H9 (cell line): Measurements from ENCODE around the gene CCL11. TPM values are rescaled to one million over a fixed set of nuclear protein-coding genes. Genes with fewer than 3 reads are reported as not detected.

Experiments
- DNase-seq: peaks from one replicate; pipeline ENCODE4 v3.0.0-alpha.2; 2017
- H2AFZ ChIP-seq: one replicate; pipeline ENCODE4 v1.6.1; 2013; ENCODE audit warnings: mild to moderate bottlenecking, low read length, control low read depth, moderate library complexity
- H2AK5ac ChIP-seq: 2 replicates; pipeline ENCODE4 v1.6.1; 2013; ENCODE audit warnings: low read length, control low read depth, mixed read lengths; ENCODE audit not compliant: insufficient read length
- H2BK120ac ChIP-seq: one replicate; pipeline ENCODE4 v1.6.1; 2013; ENCODE audit warnings: low read depth, mild to moderate bottlenecking, low read length, control low read depth, inconsistent platforms; ENCODE audit not compliant: poor library complexity, severe bottlenecking
- H2BK12ac ChIP-seq: 2 replicates; pipeline ENCODE4 v1.6.1; 2013; ENCODE audit warnings: low read length, control low read depth, mixed read lengths, low read depth; ENCODE audit not compliant: insufficient read length
- H2BK15ac ChIP-seq: 2 replicates; pipeline ENCODE4 v1.6.1; 2013; ENCODE audit warnings: low read depth, low read length, control low read depth
- H2BK20ac ChIP-seq: one replicate; pipeline ENCODE4 v1.6.1; 2013; ENCODE audit warnings: low read depth, mild to moderate bottlenecking, low read length, control low read depth, inconsistent platforms; ENCODE audit not compliant: poor library complexity, severe bottlenecking
- H2BK5ac ChIP-seq: 2 replicates; pipeline ENCODE4 v1.6.1; 2013; ENCODE audit warnings: low read length, control low read depth, mixed read lengths; ENCODE audit not compliant: insufficient read length
- H3K14ac ChIP-seq: 2 replicates; pipeline ENCODE4 v1.6.1; 2013; ENCODE audit warnings: low read length, control low read depth; ENCODE audit not compliant: insufficient read depth
- H3K18ac ChIP-seq: 2 replicates; pipeline ENCODE4 v1.6.1; 2013; ENCODE audit warnings: low read depth, mild to moderate bottlenecking, mixed read lengths, low read length, control low read depth; ENCODE audit not compliant: insufficient read length
- H3K23ac ChIP-seq: 2 replicates; pipeline ENCODE4 v1.6.1; 2013; ENCODE audit warnings: low read length, control low read depth, mixed read lengths, low read depth; ENCODE audit not compliant: insufficient read length
- H3K23me2 ChIP-seq: 2 replicates; pipeline ENCODE4 v1.6.1; 2013; ENCODE audit warnings: low read depth, mild to moderate bottlenecking, mixed read lengths, low read length, control low read depth; ENCODE audit not compliant: insufficient read length, poor library complexity, severe bottlenecking
- H3K27ac ChIP-seq: 2 replicates; pipeline ENCODE4 v1.5.1; 2013; ENCODE audit warnings: low read length, control low read depth, mixed read lengths, low read depth; ENCODE audit not compliant: insufficient read length
- H3K27me3 ChIP-seq: 2 replicates; pipeline ENCODE4 v1.6.1; 2013; ENCODE audit warnings: low read length, control low read depth, inconsistent platforms; ENCODE audit not compliant: insufficient read depth
- H3K4ac ChIP-seq: 2 replicates; pipeline ENCODE4 v1.6.1; 2013; ENCODE audit warnings: low read depth, mild to moderate bottlenecking, control low read depth, inconsistent platforms, low read length, moderate library complexity
- H3K4me1 ChIP-seq: 2 replicates; pipeline ENCODE4 v1.6.1; 2013; ENCODE audit warnings: low read length, control low read depth, inconsistent platforms; ENCODE audit not compliant: insufficient read depth
- H3K4me2 ChIP-seq: 2 replicates; pipeline ENCODE4 v1.6.1; 2013; ENCODE audit warnings: low read length, control low read depth, mixed read lengths; ENCODE audit not compliant: insufficient read length, insufficient read depth
- H3K56ac ChIP-seq: 2 replicates; pipeline ENCODE4 v1.6.1; 2013; ENCODE audit warnings: low read depth, mild to moderate bottlenecking, mixed read lengths, low read length, control low read depth; ENCODE audit not compliant: insufficient read length
- H3K79me1 ChIP-seq: 2 replicates; pipeline ENCODE4 v1.6.1; 2013; ENCODE audit warnings: low read depth, mild to moderate bottlenecking, moderate library complexity, low read length, control low read depth, inconsistent platforms; ENCODE audit not compliant: insufficient read depth, poor library complexity, severe bottlenecking
- H3K79me2 ChIP-seq: 2 replicates; pipeline ENCODE4 v1.6.1; 2013; ENCODE audit warnings: low read length, control low read depth, inconsistent platforms; ENCODE audit not compliant: insufficient read depth
- H3K9ac ChIP-seq: 2 replicates; pipeline ENCODE4 v1.6.1; 2013; ENCODE audit warnings: low read length, control low read depth, mixed read lengths; ENCODE audit not compliant: insufficient read length; ENCODE audit errors: extremely low read depth
- H3K9me3 ChIP-seq: one replicate; pipeline ENCODE4 v1.6.1; 2013; ENCODE audit warnings: low read depth, low read length, inconsistent platforms; ENCODE audit not compliant: control insufficient read depth
- H3T11ph ChIP-seq: one replicate; pipeline ENCODE4 v1.6.1; 2013; ENCODE audit warnings: mild to moderate bottlenecking, low read length, control low read depth, inconsistent platforms
- H4K20me1 ChIP-seq: one replicate; pipeline ENCODE4 v1.6.1; 2013; ENCODE audit not compliant: control insufficient read depth, insufficient read length, insufficient read depth
- H4K5ac ChIP-seq: 2 replicates; pipeline ENCODE4 v1.6.1; 2013; ENCODE audit warnings: low read depth, mild to moderate bottlenecking, mixed read lengths, low read length, control low read depth; ENCODE audit not compliant: insufficient read length
- H4K8ac ChIP-seq: replicated peaks from 2 replicates; pipeline ENCODE4 v1.6.1; 2013; ENCODE audit warnings: low read length, control low read depth, mixed read lengths, low read depth; ENCODE audit not compliant: insufficient read length
- H4K91ac ChIP-seq: 2 replicates; pipeline ENCODE4 v1.6.1; 2013; ENCODE audit warnings: low read depth, mild to moderate bottlenecking, moderate library complexity, mixed read lengths, low read length, control low read depth; ENCODE audit not compliant: insufficient read length
- H3K27ac Mint-ChIP-seq, 3 experiments: 2 replicates in 2 of 3; 3 replicates in 1 of 3; pipeline ENCODE4 v1.8.0; 2020 to 2021; ENCODE audit warnings: mixed read lengths in 3 of 3, mild to moderate bottlenecking in 1 of 3, moderate library complexity in 1 of 3
- H3K27me3 Mint-ChIP-seq: 2 replicates; pipeline ENCODE4 v1.8.0; 2021; ENCODE audit warnings: low read depth, mild to moderate bottlenecking, moderate library complexity, mixed read lengths
- H3K36me3 Mint-ChIP-seq, 3 experiments: 2 replicates in 2 of 3; 3 replicates in 1 of 3; pipeline ENCODE4 v1.8.0; 2020 to 2021; ENCODE audit warnings: low read depth in 3 of 3, mixed read lengths in 3 of 3; ENCODE audit not compliant: insufficient read depth in 1 of 3
- H3K4me1 Mint-ChIP-seq, 2 experiments: 2 replicates each; pipeline ENCODE4 v1.8.0; 2020; ENCODE audit warnings: mixed read lengths in 2 of 2
- H3K4me3 Mint-ChIP-seq, 2 experiments: 2 replicates in 1 of 2; 3 replicates in 1 of 2; pipeline ENCODE4 v1.8.0; 2020 to 2021; ENCODE audit warnings: mild to moderate bottlenecking in 2 of 2, mixed read lengths in 2 of 2, moderate library complexity in 1 of 2
- H3K9me3 Mint-ChIP-seq, 2 experiments: 2 replicates in 1 of 2; 3 replicates in 1 of 2; pipeline ENCODE4 v1.8.0; 2020; ENCODE audit warnings: mild to moderate bottlenecking in 2 of 2, mixed read lengths in 2 of 2, moderate library complexity in 1 of 2
- CTCF ChIP-seq: fragments of 200-600 bp; sonication (generic); conservative IDR thresholded peaks from 3 replicates; pipeline ENCODE4 v1.8.0; 2021; ENCODE audit warnings: antibody characterized with exemption, mild to moderate bottlenecking
- WGBS: extraction: QIAGEN DNeasy Blood & Tissue Kit; methylation state at CpG from one replicate; pipeline ENCODE4 v1.1.7; 2013; ENCODE audit warnings: missing lambda C conversion rate, low lambda C conversion rate, mixed read lengths; ENCODE audit not compliant: insufficient read length; ENCODE audit errors: extremely low coverage; 5-methylcytosine and 5-hydroxymethylcytosine counted together
- total RNA-seq: library from RNA; stranded (reverse); gene quantifications from 2 replicates; pipeline ENCODE4 v1.2.1, GENCODE V29; 2021

The CCL11 gene
- total RNA-seq, 1 experiment from 2014 or later: not detected

GRCh38 chr17:34252444-34253138, 33.0 kb upstream of the CCL11 start:
- H3K27ac ChIP-seq: no peak overlapping the region
- DNase-seq: no peak

More at GRCh38 chr17:34252444-34253138, 33.0 kb upstream of the CCL11 start:
- Histone ChIP-seq H3K27me3 (no peaks in the 10 kb centered on the region; the same call in 1 of the 2 replicates), H3K23me2 (peaks cover 9% of the 10 kb centered on the region), H3K18ac (no peak overlapping the region), H3K4me1 (peaks cover 4% of the 10 kb centered on the region; the same call in 1 of the 2 replicates), H4K20me1 (no peaks in the 10 kb centered on the region), H2AK5ac (no peak overlapping the region), H3K4me2 (no peak overlapping the region), H3K9me3 (no peaks in the 10 kb centered on the region), H4K91ac (no peak overlapping the region), H3K79me1 (no peaks in the 10 kb centered on the region), H3K56ac (no peak overlapping the region), H3K14ac (no peak overlapping the region), H4K8ac (no peak overlapping the region), H2BK15ac (no peak overlapping the region), H3K79me2 (no peaks in the 10 kb centered on the region), H3T11ph (no peak overlapping the region), H2BK12ac (no peak overlapping the region), H2BK5ac (no peak overlapping the region), H4K5ac (no peak overlapping the region), H3K9ac (no peak overlapping the region), H2BK20ac (no peak overlapping the region), H2AFZ (no peak overlapping the region), H3K4ac (no peak overlapping the region), H3K23ac (no peak overlapping the region), H2BK120ac (no peak overlapping the region)
- Mint-ChIP-seq H3K9me3 (no peaks in the 10 kb centered on the region), H3K4me3 (no peak overlapping the region), H3K4me1 (peaks cover 49 to 53% of the 10 kb centered on the region in 2 experiments), H3K27me3 (peaks cover 14% of the 10 kb centered on the region), H3K27ac (no peak overlapping the region), H3K36me3 (peaks cover 0 to 2% (median 2%) of the 10 kb centered on the region in 3 experiments; a peak in 2 of 7 replicates)
- WGBS: no CpG with 5 or more reads among the region's 6 CpGs
- TF ChIP-seq CTCF: no peak
